Cardiac muscle cell (in vitro differentiated cells and primary cell): ENCODE data around the gene STAT5A. TPM values are rescaled to one million over a fixed set of nuclear protein-coding genes. Genes with fewer than 3 reads are reported as not detected.

Experiments
- DNase-seq, 2 donors: peaks; one replicate each; pipeline versions ENCODE4 v3.0.0 to v3.0.0-alpha.2; 2010 to 2017; ENCODE audit warnings: low read depth in 1 of 2, low spot score in 1 of 2
- H3K27ac ChIP-seq: fragments of 200-600 bp; sonication (generic); 2 replicates; pipeline ENCODE4 v1.5.1; 2016
- H3K27me3 ChIP-seq: fragments of 200-600 bp; sonication (generic); 2 replicates; pipeline ENCODE4 v1.6.0; 2016; ENCODE audit warnings: control low read depth
- H3K36me3 ChIP-seq: fragments of 200-600 bp; sonication (generic); 2 replicates; pipeline ENCODE4 v1.5.1; 2016; ENCODE audit warnings: control low read depth
- H3K4me1 ChIP-seq: fragments of 200-600 bp; sonication (generic); 2 replicates; pipeline ENCODE4 v1.8.1; 2017; ENCODE audit warnings: low read depth, mild to moderate bottlenecking, mixed run types
- H3K4me3 ChIP-seq: fragments of 200-600 bp; sonication (generic); 2 replicates; pipeline ENCODE4 v1.5.1; 2016; ENCODE audit warnings: mild to moderate bottlenecking
- H3K9me3 ChIP-seq: fragments of 200-600 bp; sonication (generic); 2 replicates; pipeline ENCODE4 v1.5.1; 2017; ENCODE audit warnings: low read depth, mild to moderate bottlenecking, control low read depth
- CTCF ChIP-seq: IDR thresholded peaks from 2 replicates; pipeline ENCODE4 v1.5.1; 2012; ENCODE audit warnings: low read depth, mild to moderate bottlenecking, low read length
- polyA plus RNA-seq: library from polyadenylated mRNA; unstranded; fragments of >200 nt; fragmentation: Nextera tagmentation; extraction: Ambion mirVana; gene quantifications from 2 replicates; pipeline ENCODE4 v1.2.1, GENCODE V29; 2016
- total RNA-seq: library from RNA; depleted of rRNA; stranded (reverse); fragments of >200 nt; gene quantifications from 2 replicates; pipeline ENCODE4 v1.2.3, GENCODE V29; 2016

STAT5A gene
- total and polyA plus RNA-seq, 2 experiments from 2014 or later, result 8.2 to 12.2 TPM

GRCh38 chr17:42266918-42267766 lies 21.2 kb upstream of the STAT5A start:
- peaks cover 9% of the 10 kb centered on the region for H3K4me1 ChIP-seq
- H3K27ac ChIP-seq, result peak overlapping the region; percentile 11
- TF ChIP-seq CTCF, result no peak
- DNase-seq, result peak in 1 of 2 donors; percentile 95
- no peaks in the 10 kb centered on the region for H3K36me3 ChIP-seq
- H3K4me3 ChIP-seq, result no peak overlapping the region
- H3K27me3 ChIP-seq, result no peaks in the 10 kb centered on the region
- H3K9me3 ChIP-seq, result no peaks in the 10 kb centered on the region

- TF ChIP-seq CTCF, result no peak
- Histone ChIP-seq H3K4me3 (no peak overlapping the region), H3K4me1 (peaks cover 15% of the 10 kb centered on the region), H3K27ac (no peak overlapping the region), H3K9me3 (no peaks in the 10 kb centered on the region), H3K36me3 (no peaks in the 10 kb centered on the region), H3K27me3 (no peaks in the 10 kb centered on the region)
- DNase-seq, result no peak
Observed at GRCh38 chr17:42268236-42268635, 20.1 kb upstream of the STAT5A start.

GRCh38 chr17:42270170-42270535 lies 18.1 kb upstream of the STAT5A start:
- H3K27me3 ChIP-seq, result no peaks in the 10 kb centered on the region
- no peak for DNase-seq
- no peak overlapping the region for H3K4me3 ChIP-seq
- TF ChIP-seq CTCF, result no peak
- no peaks in the 10 kb centered on the region for H3K9me3 ChIP-seq
- no peak overlapping the region for H3K27ac ChIP-seq
- H3K36me3 ChIP-seq, result no peaks in the 10 kb centered on the region
- peaks cover 23% of the 10 kb centered on the region for H3K4me1 ChIP-seq

GRCh38 chr17:42270596-42270995 lies 17.7 kb upstream of the STAT5A start:
- no peak overlapping the region for H3K27ac ChIP-seq
- H3K4me3 ChIP-seq, result no peak overlapping the region
- TF ChIP-seq CTCF, result no peak
- DNase-seq, result no peak
- no peaks in the 10 kb centered on the region for H3K27me3 ChIP-seq
- peaks cover 24% of the 10 kb centered on the region for H3K4me1 ChIP-seq
- no peaks in the 10 kb centered on the region for H3K36me3 ChIP-seq
- no peaks in the 10 kb centered on the region for H3K9me3 ChIP-seq

- no peaks in the 10 kb centered on the region for H3K9me3 ChIP-seq
- H3K4me1 ChIP-seq, result peaks cover 24% of the 10 kb centered on the region
- no peak overlapping the region for H3K4me3 ChIP-seq
- no peak for TF ChIP-seq CTCF
- DNase-seq, result no peak
- no peaks in the 10 kb centered on the region for H3K27me3 ChIP-seq
- no peak overlapping the region for H3K27ac ChIP-seq
- no peaks in the 10 kb centered on the region for H3K36me3 ChIP-seq
Observed at GRCh38 chr17:42271006-42271778, 17.1 kb upstream of the STAT5A start.
